GM18873 (cell line): Measurements from ENCODE around the gene SEMA3G.

Experiments used
- ATAC-seq: cut with Tn5 transposase; IDR thresholded peaks from one replicate; pipeline ENCODE4 v1.9.1; 2021; ENCODE audit warnings: mild to moderate bottlenecking, moderate library complexity, moderate number of reproducible peaks; ENCODE audit not compliant: unreplicated experiment, low FRiP score

SEMA3G gene

DNA sequence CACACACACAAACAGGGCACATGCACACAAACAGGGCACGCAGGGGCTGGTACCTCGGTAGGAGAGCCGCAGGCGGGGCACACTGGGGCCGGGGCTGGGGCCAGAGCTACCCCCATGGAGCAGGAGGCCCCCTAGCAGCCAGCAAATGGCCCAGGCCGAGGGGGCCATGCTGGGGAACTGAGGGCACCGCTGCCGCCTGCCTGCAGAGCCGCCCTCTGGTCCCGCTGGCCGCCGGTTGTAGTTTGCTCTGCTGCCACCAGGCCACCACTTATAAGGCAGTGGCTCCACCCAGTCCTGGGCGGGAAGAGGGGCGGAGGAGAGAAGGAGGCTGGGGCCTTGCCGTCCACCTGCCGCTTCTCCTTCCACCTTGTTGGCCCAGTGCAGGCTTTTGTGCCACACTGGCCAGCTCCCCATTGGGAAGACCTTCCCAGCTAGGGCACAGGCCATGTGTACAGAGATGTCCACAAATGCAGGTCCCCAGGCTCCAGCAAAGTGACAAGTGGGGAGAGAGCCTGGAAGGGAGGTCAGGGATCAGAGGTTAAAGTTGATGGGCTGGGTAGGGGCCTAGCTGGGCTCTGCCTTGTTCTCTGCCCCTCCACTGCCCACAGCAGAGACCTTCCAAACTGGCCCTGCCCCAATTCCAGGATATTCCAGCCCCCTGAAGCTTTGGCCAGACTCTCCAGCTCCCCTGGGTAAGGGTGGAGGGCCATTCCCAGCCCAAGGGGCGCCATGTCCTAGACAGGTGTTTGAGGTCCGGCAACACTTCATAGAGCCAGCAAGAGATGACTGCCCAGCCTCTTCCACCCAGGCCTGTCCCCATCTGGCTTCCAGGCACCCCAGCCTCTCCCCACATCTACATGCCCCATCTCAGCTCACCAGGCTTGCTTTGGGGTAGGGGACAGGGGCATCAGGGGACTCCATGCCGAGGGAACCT is at the start of gene SEMA3G:
TSS of gene SEMA3G (minus strand) at position 244 of the 934 bp plus-strand sequence. CDS start at position 168, 76 bp downstream.
- ATAC-seq = peak; percentile 58

- ATAC-seq = no peak
These were observed 49.5 kb upstream of the SEMA3G start for GRCh38 chr3:52494445-52494844.

GRCh38 chr3:52493232-52494017 is 48.5 kb upstream of the SEMA3G start:
- no peak for ATAC-seq

- no peak for ATAC-seq
These were observed 47.2 kb upstream of the SEMA3G start for GRCh38 chr3:52492059-52492458.

- ATAC-seq = no peak
These were observed 46.1 kb upstream of the SEMA3G start for GRCh38 chr3:52490939-52491526.

- no peak for ATAC-seq
These were observed 45.4 kb upstream of the SEMA3G start for GRCh38 chr3:52490035-52490938.

DNA sequence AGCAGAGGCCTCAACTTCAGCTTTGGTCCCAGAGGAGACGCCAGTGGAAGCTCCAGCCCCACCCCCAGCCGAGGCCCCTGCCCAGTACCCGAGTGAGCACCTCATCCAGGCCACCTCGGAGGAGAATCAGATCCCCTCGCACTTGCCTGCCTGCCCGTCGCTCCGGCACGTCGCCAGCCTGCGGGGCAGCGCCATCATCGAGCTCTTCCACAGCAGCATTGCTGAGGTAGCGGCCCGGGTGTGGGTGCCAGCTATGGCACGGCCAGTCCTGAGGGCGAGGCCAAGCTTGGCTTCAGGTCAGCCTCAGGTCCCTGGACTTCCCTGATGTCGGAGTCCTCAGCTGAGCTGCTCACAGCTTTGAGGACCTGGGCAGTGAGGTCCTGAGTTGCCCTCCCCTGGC is 44.5 kb upstream of the SEMA3G start:
- ATAC-seq = no peak

DNA sequence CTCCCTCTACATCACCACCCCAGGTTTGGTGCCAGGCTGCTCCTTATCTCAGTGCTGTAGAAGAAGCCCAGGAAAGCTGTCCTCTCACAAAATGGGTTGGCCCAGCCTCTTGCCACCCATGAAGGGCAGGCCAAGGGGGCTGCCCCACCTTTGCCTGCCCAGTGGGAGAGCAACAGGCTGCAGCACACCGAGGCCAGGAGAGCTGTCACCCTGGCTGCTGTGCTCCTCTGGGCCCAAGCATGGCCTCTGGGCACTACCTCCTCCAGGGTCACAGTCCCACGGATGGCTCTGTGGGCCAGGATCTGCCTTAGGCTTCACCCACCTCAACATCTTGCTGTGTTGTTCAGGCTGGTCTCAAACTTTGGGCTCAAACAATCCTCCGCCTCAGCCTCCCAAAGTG is 43.8 kb upstream of the SEMA3G start:
- no peak for ATAC-seq

GRCh38 chr3:52487788-52488691 is 43.1 kb upstream of the SEMA3G start:
- no peak for ATAC-seq

DNA sequence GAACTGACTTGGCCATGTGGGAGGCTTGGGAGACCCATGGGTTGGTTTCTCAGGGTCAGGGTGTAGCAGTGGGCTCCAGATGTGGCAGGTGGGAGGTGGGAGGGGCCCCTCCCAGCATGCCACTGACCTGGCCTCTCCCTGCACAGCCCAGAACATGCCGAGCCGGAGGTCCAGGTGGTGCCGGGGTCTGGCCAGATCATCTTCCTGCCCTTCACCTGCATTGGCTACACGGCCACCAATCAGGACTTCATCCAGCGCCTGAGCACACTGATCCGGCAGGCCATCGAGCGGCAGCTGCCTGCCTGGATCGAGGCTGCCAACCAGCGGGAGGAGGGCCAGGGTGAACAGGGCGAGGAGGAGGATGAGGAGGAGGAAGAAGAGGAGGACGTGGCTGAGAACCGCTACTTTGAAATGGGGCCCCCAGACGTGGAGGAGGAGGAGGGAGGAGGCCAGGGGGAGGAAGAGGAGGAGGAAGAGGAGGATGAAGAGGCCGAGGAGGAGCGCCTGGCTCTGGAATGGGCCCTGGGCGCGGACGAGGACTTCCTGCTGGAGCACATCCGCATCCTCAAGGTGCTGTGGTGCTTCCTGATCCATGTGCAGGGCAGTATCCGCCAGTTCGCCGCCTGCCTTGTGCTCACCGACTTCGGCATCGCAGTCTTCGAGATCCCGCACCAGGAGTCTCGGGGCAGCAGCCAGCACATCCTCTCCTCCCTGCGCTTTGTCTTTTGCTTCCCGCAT is 42.3 kb upstream of the SEMA3G start:
- ATAC-seq = no peak

- no peak for ATAC-seq
These were observed 40.0 kb upstream of the SEMA3G start for GRCh38 chr3:52484680-52485461.

- ATAC-seq = no peak
These were observed 38.9 kb upstream of the SEMA3G start for GRCh38 chr3:52483577-52484381.

DNA sequence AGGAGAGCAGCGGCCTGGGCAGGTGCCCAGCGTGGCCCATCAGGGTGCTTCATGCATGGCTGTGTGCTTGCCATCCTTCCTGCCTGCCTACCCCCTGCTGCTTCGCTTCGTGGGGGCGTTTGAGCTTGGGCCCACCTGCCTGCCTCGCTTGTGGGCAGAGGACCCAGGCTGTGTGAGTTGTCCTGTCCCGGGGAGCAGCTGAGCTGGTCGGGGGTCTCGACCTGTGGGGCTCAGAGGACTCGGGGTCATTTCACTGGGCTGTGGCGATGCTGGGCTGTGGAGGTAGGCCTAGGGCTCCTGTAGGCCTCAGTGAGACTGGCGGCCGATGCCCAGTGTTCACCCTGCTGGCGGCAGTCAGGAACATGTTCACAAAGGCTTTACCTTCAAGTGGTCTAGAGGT is 38.2 kb upstream of the SEMA3G start:
- ATAC-seq = no peak

DNA sequence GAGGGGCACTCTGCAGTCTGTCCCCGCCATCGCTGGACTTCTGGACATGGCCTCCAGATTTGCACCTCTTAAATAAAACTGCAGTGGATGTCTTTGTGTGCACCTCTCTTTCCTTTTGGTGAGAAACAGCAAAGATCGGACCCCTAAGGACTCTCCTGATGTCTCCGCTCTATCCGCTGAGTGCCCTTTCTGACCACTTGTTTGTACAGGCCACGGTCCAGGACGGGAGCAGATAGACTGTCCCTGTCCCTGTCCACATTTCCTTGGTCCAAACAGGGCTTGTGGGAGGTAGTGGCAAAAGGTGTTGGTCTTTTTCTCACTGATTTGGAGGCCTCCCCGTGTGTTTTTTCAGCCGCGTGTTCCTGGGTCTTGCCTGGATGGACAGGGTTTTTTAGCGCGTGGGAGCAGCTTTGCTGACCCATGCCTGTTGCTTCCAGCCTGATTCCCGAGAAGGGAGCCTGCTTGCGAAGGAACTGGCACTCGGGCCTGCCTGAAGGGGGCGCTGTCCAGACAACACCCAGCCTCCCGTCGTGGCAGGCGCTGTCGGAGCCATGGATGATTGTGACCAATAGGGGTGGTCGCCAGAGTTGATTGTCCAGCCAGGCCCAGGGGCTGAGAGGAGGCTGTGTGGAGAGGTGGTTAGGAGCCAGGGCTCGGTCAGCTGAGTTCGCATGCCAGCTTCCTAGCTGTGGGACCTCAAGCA is 37.1 kb upstream of the SEMA3G start:
- no peak for ATAC-seq

- no peak for ATAC-seq
These were observed 36.1 kb upstream of the SEMA3G start for GRCh38 chr3:52480768-52481715.
